Lung (tissue), 12 donors: Measurements from ENCODE around the gene NFASC. TPM values are rescaled to one million over a fixed set of nuclear protein-coding genes. Genes with fewer than 3 reads are reported as not detected.

ENCODE experiments used
- ATAC-seq: fragments of 200-7000 bp; cut with Tn5 transposase; one replicate; pipeline ENCODE4 v1.9.1; 2020; ENCODE audit warnings: moderate number of reproducible peaks; ENCODE audit not compliant: insufficient read depth, low FRiP score
- DNase-seq, 3 donors: peaks; one replicate each; pipeline ENCODE4 v3.0.0-alpha.2; 2013 to 2017
- H3K27ac ChIP-seq, 2 donors: one replicate each; pipeline ENCODE4 v1.5.1; 2013; ENCODE audit warnings: mild to moderate bottlenecking in 2 of 2, moderate library complexity in 2 of 2, control low read depth in 1 of 2, inconsistent platforms in 1 of 2, low read depth in 1 of 2, low read length in 1 of 2
- H3K27me3 ChIP-seq, 3 donors: one replicate each; pipeline ENCODE4 v1.5.1; 2013; ENCODE audit warnings: low read length in 2 of 3; ENCODE audit not compliant: control insufficient read depth in 3 of 3, insufficient read depth in 3 of 3
- H3K36me3 ChIP-seq, 4 donors: one replicate each; pipeline ENCODE4 v1.5.1; 2013; ENCODE audit warnings: low read length in 4 of 4, mild to moderate bottlenecking in 1 of 4, moderate library complexity in 1 of 4; ENCODE audit not compliant: control insufficient read depth in 4 of 4, insufficient read depth in 4 of 4
- H3K4me1 ChIP-seq, 5 donors: one replicate each; pipeline ENCODE4 v1.5.1; 2013; ENCODE audit warnings: low read length in 5 of 5, mild to moderate bottlenecking in 2 of 5, moderate library complexity in 1 of 5; ENCODE audit not compliant: control insufficient read depth in 5 of 5, insufficient read depth in 5 of 5
- H3K4me3 ChIP-seq: one replicate; pipeline ENCODE4 v1.5.1; 2013; ENCODE audit warnings: mild to moderate bottlenecking, control low read depth, moderate library complexity
- H3K9ac ChIP-seq, 2 donors: one replicate each; pipeline ENCODE4 v1.5.1; 2013; ENCODE audit warnings: low read length in 2 of 2, control low read depth in 1 of 2; ENCODE audit not compliant: insufficient read depth in 1 of 2
- H3K9me3 ChIP-seq, 4 donors: one replicate each; pipeline ENCODE4 v1.5.1; 2013; ENCODE audit warnings: low read length in 3 of 4, mild to moderate bottlenecking in 1 of 4, moderate library complexity in 1 of 4; ENCODE audit not compliant: control insufficient read depth in 4 of 4, insufficient read depth in 3 of 4
- CTCF ChIP-seq: IDR thresholded peaks from 2 replicates; pipeline ENCODE4 v1.5.1; 2012; ENCODE audit warnings: mild to moderate bottlenecking; ENCODE audit errors: control extremely low read depth, extremely low read depth
- WGBS, 2 donors: extraction: QIAGEN DNeasy Blood & Tissue Kit; methylation state at CpG; one replicate each; pipeline ENCODE4 v1.1.7; 2013; 5-methylcytosine and 5-hydroxymethylcytosine counted together
- polyA plus RNA-seq, 2 donors: library from polyadenylated mRNA; stranded (reverse); fragments of 200-250 nt; gene quantifications; one replicate each; pipeline ENCODE4 v1.2.1, GENCODE V29; 2013
- total RNA-seq, 2 donors: library from RNA; depleted of rRNA in 1 of 2; stranded (reverse); fragments of >200 nt in 1 of 2; gene quantifications; one replicate each; pipeline ENCODE4 v1.2.1, GENCODE V29; 2014 to 2021
- donor health status: control.
- donor health status: control.
- donor health status: Bipolar disorder and iron deficiency.
- donor health status: healthy.
- donor health status: DM: yes; HTN: yes; CAD: no.

Gene NFASC
- total and polyA plus RNA-seq, 4 donors: 1.8 to 11.2 (median 3.8) TPM

- Histone ChIP-seq H3K4me1 (no peaks in the 10 kb centered on the region), H3K27me3 (peaks cover 0 to 18% (median 7%) of the 10 kb centered on the region in 3 donors), H3K27ac (no peak overlapping the region), H3K9me3 (peaks cover 0 to 3% (median 0%) of the 10 kb centered on the region in 4 donors), H3K9ac (no peak overlapping the region), H3K4me3 (no peak overlapping the region), H3K36me3 (no peaks in the 10 kb centered on the region)
- 77 to 83% methylated on average over 16 of the region's 16 CpGs for WGBS, 2 donors
- TF ChIP-seq CTCF: no peak
- ATAC-seq (no peak), DNase-seq (no peak)
Observed at GRCh38 chr1:204968951-204969350, 98.3 kb downstream of the NFASC start.

GRCh38 chr1:204970937-204971336, 100.3 kb downstream of the NFASC start:
- Histone ChIP-seq H3K36me3 (no peaks in the 10 kb centered on the region), H3K4me3 (no peak overlapping the region), H3K4me1 (no peaks in the 10 kb centered on the region), H3K27ac (no peak overlapping the region), H3K9ac (no peak overlapping the region), H3K9me3 (peaks cover 0 to 3% (median 0%) of the 10 kb centered on the region in 4 donors), H3K27me3 (peaks cover 0 to 18% (median 7%) of the 10 kb centered on the region in 3 donors)
- TF ChIP-seq CTCF: no peak
- ATAC-seq: no peak
- DNase-seq: no peak
- WGBS, 2 donors: 42 to 75% methylated on average over 2 of the region's 2 CpGs

- DNase-seq: no peak
- Histone ChIP-seq H3K4me1 (no peaks in the 10 kb centered on the region), H3K9ac (no peak overlapping the region), H3K4me3 (no peak overlapping the region), H3K9me3 (peaks cover 0 to 3% (median 0%) of the 10 kb centered on the region in 4 donors), H3K27ac (no peak overlapping the region), H3K36me3 (no peaks in the 10 kb centered on the region), H3K27me3 (peaks cover 0 to 11% (median 7%) of the 10 kb centered on the region in 3 donors)
- TF ChIP-seq CTCF: no peak
- no peak for ATAC-seq
- WGBS, 2 donors: 28 to 44% methylated on average over 12 of the region's 12 CpGs
Observed at GRCh38 chr1:204971517-204972336, 101.1 kb downstream of the NFASC start.
